NCI-H2029 treated with DMSO at 0.1 percent for 48 hours (cell line): Measurements from ENCODE around the gene GNL2.
"Not testable (repeated sequence)": the region's sequence is repeated elsewhere in the genome, so short reads cannot be mapped to it uniquely, and the experiment has no call there.

ENCODE experiments used
- DNase-seq: peaks from one replicate; lab custom pipeline; 2025; lab: John Stamatoyannopoulos, UW

Gene GNL2

DNA sequence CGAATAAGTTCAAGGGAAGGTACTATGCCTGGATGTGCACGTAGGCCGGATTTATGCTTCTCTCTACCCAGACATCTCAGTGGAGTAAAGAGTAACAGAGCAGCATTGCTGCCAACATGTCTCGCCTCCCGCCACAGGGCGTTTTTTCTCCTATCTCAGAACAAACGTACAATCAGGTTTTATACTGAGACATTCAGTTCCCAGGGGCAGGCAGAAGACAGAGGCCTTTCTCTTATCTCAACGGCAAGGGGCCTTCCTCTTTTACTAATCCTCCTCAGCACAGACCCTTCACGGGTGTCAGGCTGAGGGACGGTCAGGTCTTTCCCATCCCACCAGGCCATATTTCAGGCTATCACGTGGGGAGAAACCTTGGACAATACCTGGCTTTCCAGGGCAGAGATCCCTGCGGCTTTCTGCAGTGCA, 35.8 kb downstream of the GNL2 start:
- not testable (repeated sequence) for DNase-seq

- DNase-seq = no peak
These were observed 36.7 kb downstream of the GNL2 start for GRCh38 chr1:37559080-37559479.

GRCh38 chr1:37558411-37558810, 37.3 kb downstream of the GNL2 start:
- DNase-seq = no peak

- DNase-seq = no peak
These were observed 38.3 kb downstream of the GNL2 start for GRCh38 chr1:37557402-37557801.

- DNase-seq = peak; percentile 98
These were observed 39.0 kb downstream of the GNL2 start, which contains the start of gene DNALI1 for GRCh38 chr1:37556712-37557196. TSS of gene DNALI1 (plus strand) at chr1:37556940. CDS start at chr1:37556995, 55 bp downstream.

GRCh38 chr1:37553927-37554808, 41.6 kb downstream of the GNL2 start, which contains the start of gene SNIP1:
TSS of gene SNIP1 (minus strand) at chr1:37554293. CDS start at chr1:37554229, 64 bp downstream.
- peak; percentile 99 for DNase-seq

GRCh38 chr1:37553598-37553926, 42.2 kb downstream of the GNL2 start:
- no peak for DNase-seq

DNA sequence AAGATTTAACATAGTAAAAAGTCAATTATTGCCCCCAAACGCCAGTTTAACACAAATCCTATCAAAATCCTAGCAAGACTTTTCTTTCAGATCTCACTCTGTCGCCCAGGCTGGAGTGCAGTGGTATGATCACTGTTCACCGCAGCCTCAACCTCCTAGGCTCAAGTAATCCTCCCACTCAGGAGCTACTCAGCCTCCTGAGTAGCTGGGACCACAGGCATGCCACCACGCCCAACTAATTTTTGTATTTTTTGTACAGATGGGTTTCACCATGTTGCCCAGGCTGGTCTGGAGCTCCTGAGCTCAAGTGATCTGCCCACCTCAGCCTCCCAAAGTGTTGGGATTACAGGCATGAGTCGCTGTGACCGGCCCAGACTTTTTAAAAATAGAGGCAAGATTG, 46.4 kb downstream of the GNL2 start:
- no peak for DNase-seq

GRCh38 chr1:37545019-37545418, 50.7 kb downstream of the GNL2 start:
- no peak for DNase-seq

DNA sequence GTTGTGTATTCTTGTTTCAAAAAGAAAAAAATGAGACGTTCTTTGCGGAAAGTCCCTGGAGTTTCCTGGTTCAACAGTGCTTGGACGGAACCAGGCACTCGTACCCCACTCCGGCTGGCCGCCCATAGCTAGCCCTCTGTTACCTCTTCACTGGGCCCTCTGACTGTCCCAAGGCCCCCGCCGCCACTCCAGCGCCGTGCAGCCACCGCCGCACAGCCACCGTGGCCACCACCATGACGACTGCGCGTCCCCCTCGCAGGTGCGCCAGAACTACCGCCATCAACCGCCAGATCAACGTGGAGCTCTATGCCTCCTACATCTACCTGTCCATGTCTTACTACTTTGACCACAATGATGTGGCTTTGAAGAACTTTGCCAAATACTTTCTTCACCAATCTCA, 51.2 kb downstream of the GNL2 start:
- no peak for DNase-seq

DNA sequence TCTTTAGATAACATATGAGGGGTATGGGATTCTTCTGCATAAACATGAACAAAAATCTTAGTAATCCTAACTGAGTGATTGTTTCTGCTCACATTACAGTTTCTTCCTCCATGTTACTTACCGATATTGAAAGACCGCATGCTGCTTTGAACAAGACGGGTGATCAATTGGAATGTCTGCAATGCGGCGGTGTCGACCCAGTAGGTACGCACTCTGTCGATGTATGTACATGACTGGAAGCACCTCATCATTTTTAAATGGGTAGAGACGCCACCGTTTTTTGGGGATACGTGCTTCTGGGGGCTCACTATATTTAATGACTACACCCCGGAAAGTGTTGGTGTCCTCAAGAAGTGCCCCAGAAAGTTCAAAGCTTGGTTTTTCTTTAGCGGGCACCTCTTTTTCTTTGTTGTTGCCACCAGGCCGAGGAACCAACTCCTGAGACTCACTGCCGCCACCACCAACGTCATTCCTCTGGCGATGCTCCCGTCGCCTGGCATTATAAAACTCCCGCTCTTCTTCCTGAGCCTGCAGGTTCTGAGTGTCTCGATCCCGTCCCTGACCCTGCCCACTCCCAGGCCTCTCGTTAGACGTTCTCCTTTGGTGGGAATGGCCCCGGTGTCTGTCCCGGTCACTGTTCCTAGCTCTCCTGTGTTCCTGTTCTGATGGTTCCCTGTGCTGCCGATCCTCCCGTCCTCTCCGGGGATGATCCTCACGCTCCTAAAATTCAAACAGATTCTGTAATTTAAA, 55.5 kb downstream of the GNL2 start:
- DNase-seq = no peak

DNA sequence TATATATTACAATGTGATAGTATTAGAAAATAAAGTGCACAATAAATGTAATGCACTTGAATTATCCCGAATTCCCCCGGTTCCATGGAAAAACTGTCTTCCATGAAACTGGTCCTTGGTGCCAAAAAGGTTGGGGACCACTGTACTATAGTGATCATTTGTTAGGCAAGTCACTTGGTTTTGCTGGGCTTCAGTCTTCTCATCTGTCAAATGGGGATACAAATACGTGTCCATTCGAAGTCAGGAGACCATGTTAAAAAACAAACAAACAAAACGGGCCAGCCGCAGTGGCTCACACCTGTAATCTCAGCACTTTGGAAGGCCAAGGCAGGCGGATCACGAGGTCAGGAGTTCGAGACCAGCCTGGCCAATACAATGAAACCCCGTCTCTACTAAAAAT, 56.6 kb downstream of the GNL2 start:
- not testable (repeated sequence) for DNase-seq

GRCh38 chr1:37537378-37537777, 58.4 kb downstream of the GNL2 start:
- DNase-seq = no peak

DNA sequence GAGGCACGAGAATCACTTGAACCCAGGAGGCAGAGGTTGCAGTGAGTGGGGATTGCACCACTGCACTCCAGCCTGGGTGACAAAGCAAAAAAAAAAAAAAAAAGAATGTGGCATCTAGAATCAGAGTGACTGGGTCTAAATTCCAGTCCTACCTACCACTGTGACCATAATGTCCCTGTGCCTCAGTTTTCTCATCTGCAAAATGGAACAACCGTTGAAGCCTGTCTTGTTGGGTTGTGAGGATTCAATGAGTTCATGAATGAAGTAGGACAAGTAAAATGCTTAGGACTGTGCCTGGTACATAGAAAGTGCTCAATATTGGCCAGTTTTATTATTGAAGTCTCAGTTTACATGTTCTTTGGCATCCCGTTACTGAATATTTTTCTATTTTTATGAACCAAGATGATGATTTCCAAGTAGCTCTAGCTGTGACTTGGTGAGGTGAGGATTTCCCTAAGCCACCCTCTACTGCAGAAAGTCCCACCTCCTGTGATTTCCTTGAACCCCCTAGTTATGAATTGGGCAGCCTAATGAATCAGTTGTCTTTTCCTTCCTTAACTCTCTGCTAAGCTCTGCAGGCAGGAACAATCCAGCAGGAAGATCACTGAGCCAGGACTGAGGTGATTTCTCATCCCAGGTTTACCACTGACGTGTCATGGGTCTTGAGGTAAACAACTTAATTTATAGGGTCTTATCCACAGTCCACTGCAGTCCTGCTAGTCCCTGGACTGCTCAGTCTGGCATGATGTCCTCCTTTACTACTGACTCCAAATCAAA, 62.2 kb downstream of the GNL2 start:
- DNase-seq = no peak

- not testable (repeated sequence) for DNase-seq
These were observed 63.1 kb downstream of the GNL2 start for GRCh38 chr1:37532418-37533156.

- not testable (repeated sequence) for DNase-seq
These were observed 65.8 kb downstream of the GNL2 start for GRCh38 chr1:37529888-37530287.

GRCh38 chr1:37519613-37520012, 76.1 kb downstream of the GNL2 start:
- DNase-seq = no peak

GRCh38 chr1:37518929-37519328, 76.8 kb downstream of the GNL2 start:
- not testable (repeated sequence) for DNase-seq

DNA sequence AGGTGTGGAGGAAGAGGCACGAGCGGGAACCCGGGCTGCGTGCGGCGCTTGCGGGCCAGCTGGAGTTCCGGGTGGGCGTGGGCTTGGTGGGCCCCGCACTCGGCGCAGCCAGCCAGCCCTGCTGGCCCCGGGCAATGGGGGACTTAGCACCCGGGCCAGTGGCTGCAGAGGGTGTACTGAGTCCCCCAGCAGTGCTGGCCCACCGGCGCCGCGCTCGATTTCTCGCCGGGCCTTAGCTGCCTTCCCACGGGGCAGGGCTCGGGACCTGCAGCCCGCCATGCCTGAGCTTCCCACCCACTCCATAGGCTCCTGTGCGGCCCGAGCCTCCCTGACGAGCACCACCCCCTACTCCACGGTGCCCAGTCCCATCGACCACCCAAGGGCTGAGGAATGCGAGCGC, 77.5 kb downstream of the GNL2 start:
- DNase-seq = not testable (repeated sequence)

DNA sequence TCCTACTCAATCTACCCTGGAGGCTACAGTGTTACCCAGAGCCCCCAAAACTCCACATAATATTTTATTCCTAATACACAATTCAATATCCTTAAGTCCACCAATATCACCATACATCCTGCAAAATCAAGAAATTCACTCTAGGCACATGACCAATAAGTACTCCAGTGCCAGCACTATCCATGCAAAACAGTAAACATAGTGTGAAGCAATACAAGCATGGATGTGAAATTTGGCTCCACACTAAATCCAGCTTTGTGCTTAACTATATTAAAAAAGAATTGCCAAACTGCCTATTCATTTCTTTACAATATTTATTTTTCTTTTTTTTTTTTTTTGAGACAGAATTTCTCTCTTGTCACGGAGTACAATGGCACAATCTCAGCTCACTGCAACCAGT, 78.2 kb downstream of the GNL2 start:
- DNase-seq = no peak
